HG03097 (cell line): Measurements from ENCODE around the gene POLR2H.

Source experiments
- ATAC-seq: cut with Tn5 transposase; IDR thresholded peaks from one replicate; pipeline ENCODE4 v1.9.1; 2021; ENCODE audit not compliant: unreplicated experiment, low FRiP score

POLR2H gene

GRCh38 chr3:184351511-184352148 is 9.9 kb upstream of the POLR2H start:
- no peak for ATAC-seq

- no peak for ATAC-seq
Measured at GRCh38 chr3:184352149-184352785, 9.2 kb upstream of the POLR2H start.

- ATAC-seq, result no peak
Measured at GRCh38 chr3:184352897-184353545, 8.5 kb upstream of the POLR2H start.

GRCh38 chr3:184353546-184353941 is 8.0 kb upstream of the POLR2H start:
- ATAC-seq, result no peak

GRCh38 chr3:184354121-184354728 is 7.3 kb upstream of the POLR2H start:
- no peak for ATAC-seq

GRCh38 chr3:184354754-184355153 is 6.8 kb upstream of the POLR2H start:
- ATAC-seq, result no peak

GRCh38 chr3:184355261-184356040 is 6.1 kb upstream of the POLR2H start:
- ATAC-seq, result no peak

GRCh38 chr3:184357248-184358123 is 4.0 kb upstream of the POLR2H start:
- ATAC-seq, result no peak

GRCh38 chr3:184358124-184358767 is 3.3 kb upstream of the POLR2H start:
- ATAC-seq, result no peak

- no peak for ATAC-seq
Measured at GRCh38 chr3:184358921-184359350, 2.6 kb upstream of the POLR2H start.

- ATAC-seq, result no peak
Measured at GRCh38 chr3:184359610-184360009, 1.9 kb upstream of the POLR2H start.

- ATAC-seq, result no peak
Measured at GRCh38 chr3:184360070-184360928, 1.2 kb upstream of the POLR2H start.

- ATAC-seq, result peak; percentile 2
Measured at GRCh38 chr3:184360929-184361531, 480 bp upstream of the POLR2H start.

- peak; percentile 3 for ATAC-seq
Measured at GRCh38 chr3:184361932-184362667, 590 bp downstream of the POLR2H start.

- ATAC-seq, result peak; percentile 81
Measured at GRCh38 chr3:184362668-184363546, 1.4 kb downstream of the POLR2H start.

- no peak for ATAC-seq
Measured at GRCh38 chr3:184366619-184367289, 5.2 kb downstream of the POLR2H start.
